ENCODE results near the gene ITGAE.

Gene ITGAE

DNA sequence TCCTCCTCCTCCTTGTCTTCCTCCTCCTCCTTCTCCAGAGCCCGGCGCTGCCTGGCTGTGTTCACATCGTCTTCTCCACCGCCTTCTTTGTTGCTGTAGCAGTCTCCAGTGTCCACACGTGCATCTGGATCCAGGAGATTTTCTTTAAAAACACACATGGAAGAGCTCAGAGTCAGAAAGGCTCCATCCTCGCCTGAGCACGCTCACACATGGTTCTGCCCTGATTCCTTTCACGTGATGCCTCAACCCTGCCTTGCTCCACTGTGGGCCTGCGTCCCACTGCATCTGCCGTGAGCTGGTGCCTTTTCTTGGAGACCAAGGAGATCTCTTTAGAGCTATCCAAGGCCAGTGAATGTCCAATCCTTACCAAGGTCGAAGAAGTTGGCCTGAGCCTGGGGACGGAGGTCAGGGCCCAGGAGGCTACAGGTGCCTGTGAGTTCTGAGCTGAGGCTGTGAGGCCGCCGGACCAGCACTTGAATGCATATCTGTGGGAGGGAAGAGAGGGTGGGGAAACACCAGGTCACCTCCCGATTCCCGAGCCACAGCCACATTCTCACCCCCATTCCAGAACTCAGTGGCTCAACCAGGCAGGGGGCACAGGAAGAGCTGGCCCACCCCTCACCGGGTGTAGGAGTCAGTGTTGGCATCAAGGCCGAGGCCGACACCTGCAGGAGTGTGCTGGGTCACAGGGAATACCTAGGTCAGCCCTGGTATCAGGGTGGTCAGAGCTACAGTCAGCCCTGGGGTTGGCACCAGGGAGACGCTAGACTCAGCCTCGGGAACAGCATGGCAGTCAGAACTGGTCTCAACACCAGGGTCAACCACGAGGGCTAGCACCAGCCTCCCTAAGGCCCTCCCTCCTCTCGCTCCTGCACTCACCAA lies 39.7 kb downstream of the ITGAE start:
- H3K4me3 ChIP-seq (ENCODE audit: low read length), result no peak overlapping the region
- TF ChIP-seq, protein P1, sequence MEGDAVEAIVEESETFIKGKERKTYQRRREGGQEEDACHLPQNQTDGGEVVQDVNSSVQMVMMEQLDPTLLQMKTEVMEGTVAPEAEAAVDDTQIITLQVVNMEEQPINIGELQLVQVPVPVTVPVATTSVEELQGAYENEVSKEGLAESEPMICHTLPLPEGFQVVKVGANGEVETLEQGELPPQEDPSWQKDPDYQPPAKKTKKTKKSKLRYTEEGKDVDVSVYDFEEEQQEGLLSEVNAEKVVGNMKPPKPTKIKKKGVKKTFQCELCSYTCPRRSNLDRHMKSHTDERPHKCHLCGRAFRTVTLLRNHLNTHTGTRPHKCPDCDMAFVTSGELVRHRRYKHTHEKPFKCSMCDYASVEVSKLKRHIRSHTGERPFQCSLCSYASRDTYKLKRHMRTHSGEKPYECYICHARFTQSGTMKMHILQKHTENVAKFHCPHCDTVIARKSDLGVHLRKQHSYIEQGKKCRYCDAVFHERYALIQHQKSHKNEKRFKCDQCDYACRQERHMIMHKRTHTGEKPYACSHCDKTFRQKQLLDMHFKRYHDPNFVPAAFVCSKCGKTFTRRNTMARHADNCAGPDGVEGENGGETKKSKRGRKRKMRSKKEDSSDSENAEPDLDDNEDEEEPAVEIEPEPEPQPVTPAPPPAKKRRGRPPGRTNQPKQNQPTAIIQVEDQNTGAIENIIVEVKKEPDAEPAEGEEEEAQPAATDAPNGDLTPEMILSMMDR (conservative IDR thresholded peaks at IDR 0.05; ENCODE audit: low read depth, low read length), result no peak
- DNase-seq (ENCODE audit: low read depth), result no peak

DNA sequence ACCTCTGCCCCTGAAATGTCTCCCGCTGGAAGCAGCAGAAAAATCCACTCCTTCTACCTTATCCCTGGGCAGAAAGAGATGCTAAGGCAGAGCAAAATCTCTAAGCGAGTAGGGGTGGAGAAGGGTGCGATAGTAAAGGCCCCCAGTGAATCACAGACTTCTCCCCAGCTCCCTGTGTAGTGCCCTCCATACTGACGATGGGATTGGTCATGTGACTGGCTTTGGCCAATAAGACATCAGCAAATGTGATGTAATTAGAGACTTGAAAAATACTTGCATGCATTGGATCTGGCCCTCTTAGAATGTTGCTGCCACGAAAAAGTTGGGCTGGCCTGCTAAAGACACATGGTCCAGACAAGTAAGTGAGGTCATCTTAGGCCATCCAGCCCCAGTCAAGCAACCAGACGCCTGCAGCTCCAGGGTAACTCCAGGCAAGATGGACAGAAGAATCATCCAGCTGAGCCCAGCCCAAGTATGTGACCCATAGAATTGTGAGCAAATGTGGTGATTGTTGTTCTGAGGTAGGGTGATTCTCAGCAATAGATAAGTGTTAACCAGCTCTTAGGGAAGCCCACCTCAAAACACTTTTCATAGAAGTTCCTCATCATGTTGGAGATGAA lies 41.3 kb downstream of the ITGAE start:
- TF ChIP-seq, protein P1 (conservative IDR thresholded peaks at IDR 0.05; ENCODE audit: low read depth, low read length), result no peak
- DNase-seq (ENCODE audit: low read depth), result no peak
- no peak overlapping the region for H3K4me3 ChIP-seq (ENCODE audit: low read length)

DNA sequence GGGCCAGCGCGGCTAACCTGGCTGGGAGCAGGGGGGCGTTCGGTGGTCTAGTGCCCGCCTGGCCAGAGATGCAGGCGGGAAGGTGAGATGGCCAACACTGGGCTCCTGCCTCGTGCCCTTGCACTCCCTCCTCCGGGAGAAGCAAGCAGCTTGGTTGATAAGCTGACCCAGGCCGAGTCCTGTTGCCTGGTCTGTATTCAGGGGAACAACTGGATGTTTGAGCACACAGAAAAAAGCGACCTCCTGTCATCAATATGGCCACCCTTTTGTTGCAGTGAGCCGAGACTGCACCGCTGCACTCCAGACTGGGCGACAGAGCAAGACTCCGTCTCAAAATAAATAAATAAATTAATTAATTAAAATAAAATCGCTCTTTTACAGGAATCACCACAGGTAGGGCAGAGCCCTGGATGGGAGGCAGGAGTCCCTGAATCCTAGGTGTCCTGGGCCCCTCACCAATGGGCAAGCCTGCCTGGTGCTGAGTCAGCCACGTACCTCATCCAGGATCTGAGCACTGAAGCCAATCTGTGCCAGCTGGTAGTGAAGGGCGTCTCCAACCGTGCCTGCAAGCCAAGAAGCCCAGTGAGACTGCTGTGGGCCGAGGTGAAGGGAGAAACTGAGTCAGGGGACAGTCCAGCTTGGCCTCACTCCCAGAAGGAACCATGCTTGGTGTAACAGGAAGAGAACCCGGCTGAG lies 45.5 kb downstream of the ITGAE start:
- DNase-seq (ENCODE audit: low read depth), result no peak
- H3K4me3 ChIP-seq (ENCODE audit: low read length), result peak overlapping the region; percentile 23
- TF ChIP-seq, protein P1 (conservative IDR thresholded peaks at IDR 0.05; ENCODE audit: low read depth, low read length), result no peak

DNA sequence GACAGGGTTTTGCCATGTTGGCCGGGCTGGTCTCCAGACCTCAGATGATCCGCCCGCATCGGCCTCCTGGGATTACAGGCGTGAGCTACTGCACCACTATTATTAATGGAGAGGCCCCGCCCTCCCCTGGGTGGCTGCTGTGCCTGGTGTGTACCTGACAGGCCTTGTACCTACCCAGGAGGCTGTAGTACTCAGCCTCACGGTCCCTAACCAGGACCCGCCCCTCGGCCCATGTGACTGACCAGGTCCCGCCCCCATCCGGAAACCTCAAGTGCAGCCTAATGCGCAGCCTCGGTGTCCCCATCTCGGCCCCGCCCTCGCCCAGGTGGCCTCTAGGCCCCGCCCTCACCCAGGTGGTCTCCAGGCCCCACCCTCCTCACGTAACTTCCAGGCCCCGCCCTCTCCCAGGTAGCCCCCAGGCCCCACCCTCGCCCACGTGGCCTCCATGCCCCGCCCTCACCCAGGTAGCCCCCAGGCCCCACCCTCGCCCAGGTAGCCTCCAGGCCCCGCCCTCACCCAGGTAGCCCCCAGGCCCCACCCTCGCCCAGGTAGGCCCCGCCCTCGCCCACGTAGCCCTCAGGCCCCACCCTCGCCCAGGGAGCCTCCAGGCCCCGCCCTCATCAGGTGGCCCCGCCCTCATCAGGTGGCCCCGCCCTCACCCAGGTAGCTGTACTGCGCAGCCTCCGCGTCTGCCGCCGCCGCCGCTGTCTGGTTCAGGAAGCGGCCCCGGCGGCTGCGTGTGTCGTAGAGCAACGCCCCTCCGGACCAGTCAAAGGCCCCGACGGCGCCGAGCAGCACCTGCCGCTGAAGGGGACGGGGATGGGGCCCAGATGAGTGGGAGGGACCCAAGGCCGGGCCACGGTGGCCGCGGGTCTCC lies 46.3 kb downstream of the ITGAE start:
- no peak for DNase-seq (ENCODE audit: low read depth)
- TF ChIP-seq, protein P1 (conservative IDR thresholded peaks at IDR 0.05; ENCODE audit: low read depth, low read length), result no peak
- H3K4me3 ChIP-seq (ENCODE audit: low read length), result peak overlapping the region; percentile 23

DNA sequence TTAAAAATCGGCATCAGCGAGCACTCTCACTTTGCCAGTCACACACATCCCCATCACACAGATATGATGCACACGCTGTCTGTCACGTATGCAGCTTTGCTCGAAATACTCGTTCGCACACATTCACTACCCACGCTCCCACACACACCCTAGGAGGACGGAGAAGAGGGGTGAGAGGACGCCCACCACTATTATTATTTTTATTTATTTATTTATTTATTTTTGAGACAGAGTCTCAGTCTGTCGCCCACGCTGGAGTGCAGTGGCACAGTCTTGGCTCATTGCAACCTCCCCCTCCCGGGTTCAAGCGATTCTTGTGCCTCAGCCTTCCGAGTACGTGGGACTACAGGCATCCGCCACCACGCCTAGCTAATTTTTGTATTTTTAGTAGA lies 46.9 kb downstream of the ITGAE start:
- DNase-seq (ENCODE audit: low read depth), result no peak

DNA sequence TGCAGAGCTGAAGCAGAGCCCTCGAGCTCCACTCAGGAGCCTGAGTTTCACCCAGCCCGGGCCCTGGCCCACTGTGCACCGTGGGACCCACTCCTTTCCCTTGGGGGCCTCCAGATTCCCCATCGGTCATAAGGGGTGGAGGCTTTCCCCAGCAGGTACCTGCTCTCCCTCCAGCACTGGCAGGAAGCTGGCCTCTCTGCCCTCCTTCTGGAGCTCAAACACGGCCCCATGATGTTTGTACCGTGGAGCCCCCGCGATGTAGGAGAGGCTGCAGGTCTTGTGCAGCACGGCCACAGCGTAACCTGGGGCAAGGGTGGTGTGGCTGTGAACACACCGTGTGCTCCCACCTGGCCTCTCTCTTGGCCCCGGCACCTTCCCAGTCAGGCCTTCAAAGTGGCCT lies 47.4 kb downstream of the ITGAE start:
- no peak overlapping the region for H3K4me3 ChIP-seq (ENCODE audit: low read length)
- TF ChIP-seq, protein P1 (conservative IDR thresholded peaks at IDR 0.05; ENCODE audit: low read depth, low read length), result no peak
- no peak for DNase-seq (ENCODE audit: low read depth)

More for the DNA sequence above, 46.9 kb downstream of the ITGAE start:
- TF ChIP-seq, protein P1 (conservative IDR thresholded peaks at IDR 0.05; ENCODE audit: low read depth, low read length), result no peak
- H3K4me3 ChIP-seq (ENCODE audit: low read length), result no peak overlapping the region
